ENCODE results near the gene SHC3.

SHC3 gene

DNA sequence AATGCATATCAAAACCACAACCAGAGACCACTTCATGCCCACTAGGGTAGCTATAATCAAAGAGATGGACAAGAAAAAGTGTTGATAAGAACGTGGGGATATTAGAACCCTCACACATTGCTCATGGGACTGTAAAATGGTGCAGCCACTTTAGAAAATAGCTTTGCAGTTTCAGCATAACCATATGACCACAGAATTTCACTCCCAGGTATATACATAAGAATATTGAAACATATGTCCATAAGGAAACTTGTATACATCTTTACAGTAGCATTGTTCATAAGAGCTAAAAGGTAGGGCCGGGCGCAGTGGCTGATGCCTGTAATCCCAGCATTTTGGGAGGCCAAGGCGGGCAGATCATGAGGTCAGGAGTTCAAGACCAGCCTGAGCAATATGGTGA lies 131.0 kb downstream of the SHC3 start:
- H3K4me1 ChIP-seq (ENCODE audit: insufficient read depth, low read length), result no peaks in the 10 kb centered on the region
- H3K36me3 ChIP-seq (ENCODE audit: insufficient read depth, low read length), result peaks cover 15% of the 10 kb centered on the region
- no peak overlapping the region for H3K4me3 ChIP-seq (ENCODE audit: low read length)
- H3K27me3 ChIP-seq (ENCODE audit: insufficient read depth, low read length), result no peaks in the 10 kb centered on the region
- no peak overlapping the region for H2AFZ ChIP-seq (ENCODE audit: low read depth, low read length)
- H3K9me3 ChIP-seq (ENCODE audit: low read length), result no peaks in the 10 kb centered on the region

DNA sequence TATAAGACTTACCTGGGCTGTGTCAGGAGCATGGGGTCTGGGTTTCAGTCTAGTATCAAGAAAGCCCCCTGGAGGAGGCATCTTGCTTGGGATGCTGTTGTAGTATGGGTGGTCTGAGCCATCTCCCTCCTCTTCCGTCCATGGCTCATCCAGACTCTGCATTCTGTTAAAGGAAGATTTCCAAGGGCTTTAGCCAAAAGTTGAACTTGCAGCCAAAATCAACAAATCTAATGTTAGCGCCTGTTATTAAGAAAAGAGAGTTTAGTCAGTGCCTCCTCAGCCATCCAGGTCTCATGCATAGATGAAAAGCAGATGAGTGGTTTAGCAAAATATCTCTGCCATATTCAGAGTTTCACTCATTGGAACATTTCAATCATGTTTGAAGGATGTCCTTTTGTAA lies 131.8 kb downstream of the SHC3 start:
- Histone ChIP-seq H3K4me1 (ENCODE audit: insufficient read depth, low read length) (no peaks in the 10 kb centered on the region), H2AFZ (ENCODE audit: low read depth, low read length) (no peak overlapping the region), H3K4me3 (ENCODE audit: low read length) (no peak overlapping the region), H3K27me3 (ENCODE audit: insufficient read depth, low read length) (no peaks in the 10 kb centered on the region), H3K36me3 (ENCODE audit: insufficient read depth, low read length) (peaks cover 15% of the 10 kb centered on the region), H3K9me3 (ENCODE audit: low read length) (no peaks in the 10 kb centered on the region)

DNA sequence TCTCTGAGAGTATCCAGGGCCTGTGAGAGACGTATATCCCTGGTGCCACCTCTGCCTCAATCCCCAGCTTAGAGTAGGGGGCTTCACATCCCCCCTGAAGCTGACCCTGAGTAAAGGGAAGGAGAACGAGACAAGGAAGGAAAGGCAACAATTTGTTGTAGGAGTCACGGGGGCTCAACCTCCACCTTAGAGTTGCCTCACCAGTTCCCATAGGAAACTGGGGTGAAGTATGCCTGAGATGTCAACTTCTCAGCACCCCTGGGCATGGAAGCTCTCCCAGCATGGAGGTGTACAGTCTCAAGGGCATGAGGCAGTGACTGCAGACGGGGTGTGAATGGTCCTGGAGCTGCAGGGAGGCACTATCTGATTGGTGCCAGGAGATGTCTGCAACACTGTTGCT lies 133.7 kb downstream of the SHC3 start:
- Histone ChIP-seq H3K27me3 (ENCODE audit: insufficient read depth, low read length) (no peaks in the 10 kb centered on the region), H3K4me3 (ENCODE audit: low read length) (no peak overlapping the region), H3K36me3 (ENCODE audit: insufficient read depth, low read length) (peaks cover 15% of the 10 kb centered on the region), H3K9me3 (ENCODE audit: low read length) (no peaks in the 10 kb centered on the region), H3K4me1 (ENCODE audit: insufficient read depth, low read length) (no peaks in the 10 kb centered on the region), H2AFZ (ENCODE audit: low read depth, low read length) (no peak overlapping the region)

DNA sequence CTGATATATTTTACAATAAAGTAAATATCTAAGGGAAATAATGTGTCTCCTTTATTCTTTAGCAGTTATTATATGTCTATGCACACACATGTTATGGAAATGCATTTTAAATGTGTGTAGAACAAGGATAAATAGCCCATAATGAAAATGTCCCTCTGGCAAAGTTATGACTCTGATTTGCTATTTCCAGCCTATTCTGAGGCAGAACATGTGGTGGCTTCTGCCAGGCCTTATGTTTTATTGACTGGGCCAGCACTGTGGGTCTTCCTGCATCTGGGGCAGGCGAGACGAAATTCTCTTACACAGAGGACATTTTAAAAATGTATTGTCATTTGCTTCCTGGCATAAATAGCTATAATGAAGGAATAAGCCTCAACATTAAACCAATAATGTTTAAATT lies 134.5 kb downstream of the SHC3 start:
- no peaks in the 10 kb centered on the region for H3K9me3 ChIP-seq (ENCODE audit: low read length)
- H3K4me3 ChIP-seq (ENCODE audit: low read length), result no peak overlapping the region
- H3K27me3 ChIP-seq (ENCODE audit: insufficient read depth, low read length), result no peaks in the 10 kb centered on the region
- H2AFZ ChIP-seq (ENCODE audit: low read depth, low read length), result no peak overlapping the region
- H3K36me3 ChIP-seq (ENCODE audit: insufficient read depth, low read length), result peaks cover 15% of the 10 kb centered on the region
- H3K4me1 ChIP-seq (ENCODE audit: insufficient read depth, low read length), result no peaks in the 10 kb centered on the region

DNA sequence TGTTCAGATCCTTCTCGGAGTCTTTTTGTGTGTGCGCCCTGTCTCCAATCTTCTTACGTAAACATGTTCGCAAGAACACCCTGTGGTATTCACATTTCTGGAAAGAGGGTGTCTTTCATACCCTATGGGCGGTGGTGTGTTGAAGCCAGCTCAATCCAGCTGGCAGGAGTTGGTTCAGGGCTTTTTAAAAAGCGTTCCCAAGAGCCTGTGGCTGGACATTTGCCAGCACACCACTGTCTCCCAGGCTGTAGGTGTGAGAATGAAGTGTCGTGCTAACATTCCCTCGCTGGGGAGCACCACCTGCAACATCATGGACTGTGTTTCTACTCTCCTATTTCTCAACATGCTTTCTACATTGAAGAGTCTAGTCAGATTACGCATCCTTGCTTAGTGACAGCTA lies 135.6 kb downstream of the SHC3 start:
- H2AFZ ChIP-seq (ENCODE audit: low read depth, low read length), result no peak overlapping the region
- no peaks in the 10 kb centered on the region for H3K27me3 ChIP-seq (ENCODE audit: insufficient read depth, low read length)
- no peaks in the 10 kb centered on the region for H3K9me3 ChIP-seq (ENCODE audit: low read length)
- H3K36me3 ChIP-seq (ENCODE audit: insufficient read depth, low read length), result peaks cover 15% of the 10 kb centered on the region
- H3K4me1 ChIP-seq (ENCODE audit: insufficient read depth, low read length), result no peaks in the 10 kb centered on the region
- no peak overlapping the region for H3K4me3 ChIP-seq (ENCODE audit: low read length)

DNA sequence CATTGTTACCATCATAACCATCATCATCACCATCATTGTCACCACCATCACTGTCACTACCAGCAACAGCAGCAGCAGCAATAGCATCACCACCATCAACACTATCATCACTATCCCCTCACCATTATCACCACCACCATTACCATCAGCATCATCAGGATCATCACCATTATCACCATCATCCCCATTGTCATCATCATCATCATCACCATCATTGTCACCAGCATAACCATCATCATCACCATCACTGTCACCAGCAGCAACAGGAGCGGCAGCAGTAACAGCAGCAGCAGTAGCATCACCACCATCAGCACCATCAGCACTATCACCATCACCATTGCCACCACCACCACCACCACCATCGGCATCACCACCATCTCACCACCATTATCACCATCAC lies 139.0 kb downstream of the SHC3 start:
- H2AFZ ChIP-seq (ENCODE audit: low read depth, low read length), result no peak overlapping the region
- H3K4me3 ChIP-seq (ENCODE audit: low read length), result no peak overlapping the region
- no peaks in the 10 kb centered on the region for H3K36me3 ChIP-seq (ENCODE audit: insufficient read depth, low read length)
- H3K27me3 ChIP-seq (ENCODE audit: insufficient read depth, low read length), result no peaks in the 10 kb centered on the region
- H3K4me1 ChIP-seq (ENCODE audit: insufficient read depth, low read length), result no peaks in the 10 kb centered on the region
- H3K9me3 ChIP-seq (ENCODE audit: low read length), result no peaks in the 10 kb centered on the region

DNA sequence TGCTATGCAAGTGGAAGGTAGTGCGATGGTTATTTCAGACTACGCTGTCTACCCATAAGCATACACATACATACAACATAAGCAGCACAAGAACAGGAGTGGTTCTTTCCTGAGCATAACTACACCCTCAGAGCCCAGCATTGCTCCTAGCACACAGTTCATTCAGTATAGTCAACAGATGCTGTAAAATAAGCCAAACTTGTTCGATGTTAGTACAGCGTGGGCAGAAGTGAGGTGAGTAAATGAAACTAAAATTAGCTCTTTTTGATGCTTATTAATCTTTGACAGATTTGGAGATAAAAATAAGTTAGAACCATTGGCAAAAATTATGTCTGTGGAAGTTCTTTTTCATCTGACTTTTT lies 139.5 kb downstream of the SHC3 start:
- no peaks in the 10 kb centered on the region for H3K36me3 ChIP-seq (ENCODE audit: insufficient read depth, low read length)
- H2AFZ ChIP-seq (ENCODE audit: low read depth, low read length), result no peak overlapping the region

DNA sequence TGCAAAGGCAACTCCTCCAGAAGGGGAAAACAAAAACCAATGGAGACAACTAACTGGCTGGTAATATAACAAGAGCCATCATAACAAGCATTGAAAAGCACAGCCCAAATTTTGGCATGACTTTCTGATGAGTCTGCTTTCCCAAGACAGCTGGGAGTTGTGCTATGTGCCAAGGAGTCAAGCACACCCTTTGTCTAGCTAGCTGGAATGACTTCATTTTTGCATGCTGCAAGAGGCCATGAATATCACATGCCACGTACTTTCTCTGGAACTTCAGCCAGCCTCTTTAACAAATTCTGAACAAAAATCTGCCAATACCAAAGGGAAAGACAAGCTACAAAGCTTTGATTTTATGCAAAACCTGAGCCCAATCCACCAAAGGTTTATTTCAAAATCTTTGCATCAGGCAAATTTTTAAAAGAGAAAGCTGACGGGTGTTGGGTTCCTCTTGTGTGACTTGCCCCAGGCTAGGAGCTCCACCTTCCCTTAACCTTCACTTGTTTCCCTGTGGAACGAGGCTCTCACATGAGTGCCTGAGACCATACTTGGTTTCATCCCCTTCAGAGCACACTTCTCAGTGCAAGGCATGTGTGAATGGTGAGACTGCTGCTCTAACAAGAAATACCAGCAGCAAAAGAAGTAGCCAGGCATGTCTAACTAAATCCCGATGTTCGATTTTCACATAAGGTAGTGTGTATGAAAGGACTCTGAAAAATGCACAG lies 140.1 kb downstream of the SHC3 start:
- Histone ChIP-seq H3K27me3 (ENCODE audit: insufficient read depth, low read length) (no peaks in the 10 kb centered on the region), H2AFZ (ENCODE audit: low read depth, low read length) (no peak overlapping the region), H3K9me3 (ENCODE audit: low read length) (peaks cover 2% of the 10 kb centered on the region), H3K36me3 (ENCODE audit: insufficient read depth, low read length) (peaks cover under 1% of the 10 kb centered on the region), H3K4me3 (ENCODE audit: low read length) (no peak overlapping the region), H3K4me1 (ENCODE audit: insufficient read depth, low read length) (no peaks in the 10 kb centered on the region)

More for the DNA sequence above, 139.5 kb downstream of the SHC3 start:
- peaks cover 2% of the 10 kb centered on the region for H3K9me3 ChIP-seq (ENCODE audit: low read length)
- H3K27me3 ChIP-seq (ENCODE audit: insufficient read depth, low read length), result no peaks in the 10 kb centered on the region
- no peak overlapping the region for H3K4me3 ChIP-seq (ENCODE audit: low read length)
- H3K4me1 ChIP-seq (ENCODE audit: insufficient read depth, low read length), result no peaks in the 10 kb centered on the region

DNA sequence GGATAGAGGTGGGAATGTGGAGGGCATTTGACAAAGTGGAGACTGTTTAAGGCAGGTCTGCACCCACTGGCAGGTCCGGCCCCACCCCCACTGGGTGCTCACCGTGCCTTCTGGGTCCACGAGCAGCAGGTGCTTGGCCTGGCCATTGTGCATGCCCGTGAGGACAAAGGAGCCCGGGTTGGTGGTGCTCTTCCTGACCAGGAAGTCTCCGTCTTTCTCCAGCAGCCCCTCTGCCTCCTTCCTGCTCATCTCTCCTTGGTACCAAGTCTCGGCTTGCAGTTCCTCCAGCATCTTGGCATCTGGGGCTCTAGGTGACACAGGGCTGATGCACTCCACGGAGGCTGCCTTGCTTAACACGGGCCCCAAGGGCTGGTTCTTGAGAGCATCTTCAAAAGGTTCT lies 140.7 kb downstream of the SHC3 start:
- no peaks in the 10 kb centered on the region for H3K27me3 ChIP-seq (ENCODE audit: insufficient read depth, low read length)
- H3K4me1 ChIP-seq (ENCODE audit: insufficient read depth, low read length), result no peaks in the 10 kb centered on the region
- H3K36me3 ChIP-seq (ENCODE audit: insufficient read depth, low read length), result peaks cover 4% of the 10 kb centered on the region
- H3K9me3 ChIP-seq (ENCODE audit: low read length), result peaks cover 2% of the 10 kb centered on the region
- no peak overlapping the region for H3K4me3 ChIP-seq (ENCODE audit: low read length)
- H2AFZ ChIP-seq (ENCODE audit: low read depth, low read length), result no peak overlapping the region

DNA sequence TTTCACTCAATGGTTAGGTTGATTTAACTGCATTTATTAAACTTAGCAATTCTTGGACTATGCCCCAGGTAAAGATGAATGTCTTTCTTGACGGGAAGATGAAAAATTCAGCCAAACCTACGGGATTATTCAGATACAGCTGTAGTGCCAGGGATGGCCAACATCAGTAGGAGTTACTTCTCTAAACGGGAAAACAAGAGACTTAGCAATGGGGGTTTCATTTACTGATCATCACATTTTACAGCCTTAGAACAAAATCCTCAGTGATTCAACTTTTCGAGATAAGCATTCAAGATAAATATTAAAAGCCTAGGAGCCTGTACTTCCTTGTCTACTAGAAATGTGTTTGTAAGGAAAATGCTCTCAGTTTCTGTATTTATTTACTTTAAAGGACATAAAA lies 141.3 kb downstream of the SHC3 start:
- no peaks in the 10 kb centered on the region for H3K4me1 ChIP-seq (ENCODE audit: insufficient read depth, low read length)
- H3K36me3 ChIP-seq (ENCODE audit: insufficient read depth, low read length), result peaks cover 4% of the 10 kb centered on the region
- no peak overlapping the region for H2AFZ ChIP-seq (ENCODE audit: low read depth, low read length)

DNA sequence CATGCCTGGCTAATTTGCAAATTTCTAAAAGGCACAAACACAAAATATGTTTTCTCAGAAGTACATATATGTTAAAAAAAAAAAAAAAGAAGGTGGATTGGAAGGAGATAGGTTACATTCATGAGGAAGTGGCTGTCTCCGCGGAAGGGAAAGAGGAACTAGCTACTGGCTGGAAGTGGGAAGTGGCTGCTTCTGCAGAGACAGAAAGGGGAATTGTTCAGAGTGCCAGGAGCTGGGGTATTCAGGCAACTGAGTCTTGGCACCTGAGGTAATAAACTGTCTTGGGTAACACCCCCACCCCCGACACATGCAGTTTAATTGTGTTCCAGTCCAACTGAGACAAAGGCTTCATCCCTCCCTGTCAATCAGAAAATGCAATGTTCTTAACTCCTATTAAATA lies 141.7 kb downstream of the SHC3 start:
- Histone ChIP-seq H2AFZ (ENCODE audit: low read depth, low read length) (no peak overlapping the region), H3K4me3 (ENCODE audit: low read length) (no peak overlapping the region), H3K9me3 (ENCODE audit: low read length) (peaks cover 3% of the 10 kb centered on the region), H3K4me1 (ENCODE audit: insufficient read depth, low read length) (no peaks in the 10 kb centered on the region), H3K36me3 (ENCODE audit: insufficient read depth, low read length) (peaks cover 4% of the 10 kb centered on the region), H3K27me3 (ENCODE audit: insufficient read depth, low read length) (no peaks in the 10 kb centered on the region)

More for the DNA sequence above, 141.3 kb downstream of the SHC3 start:
- Histone ChIP-seq H3K4me3 (ENCODE audit: low read length) (no peak overlapping the region), H3K9me3 (ENCODE audit: low read length) (peaks cover 2% of the 10 kb centered on the region), H3K27me3 (ENCODE audit: insufficient read depth, low read length) (no peaks in the 10 kb centered on the region)

DNA sequence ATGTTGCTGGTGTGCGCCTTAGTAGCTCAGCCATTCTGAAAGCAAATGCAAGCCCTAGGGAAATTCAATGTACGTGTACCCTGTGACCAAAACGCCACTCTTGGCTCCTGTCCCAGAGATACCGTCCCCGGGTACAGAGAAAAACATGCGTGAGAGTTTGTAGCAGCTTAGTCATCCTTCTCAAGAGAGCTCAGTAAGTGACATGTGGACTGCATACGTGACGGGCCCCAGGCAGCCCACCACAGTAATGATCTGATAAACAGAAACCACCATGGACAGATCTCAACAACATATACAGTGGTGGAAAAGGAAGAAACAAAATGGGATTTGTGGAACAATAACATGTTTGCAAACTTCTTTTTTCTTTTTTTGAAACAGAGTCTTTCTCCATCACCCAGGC lies 142.2 kb downstream of the SHC3 start:
- peaks cover 4% of the 10 kb centered on the region for H3K9me3 ChIP-seq (ENCODE audit: low read length)
- H3K36me3 ChIP-seq (ENCODE audit: insufficient read depth, low read length), result peaks cover 4% of the 10 kb centered on the region
- H3K27me3 ChIP-seq (ENCODE audit: insufficient read depth, low read length), result no peaks in the 10 kb centered on the region
- H3K4me3 ChIP-seq (ENCODE audit: low read length), result no peak overlapping the region
- no peak overlapping the region for H2AFZ ChIP-seq (ENCODE audit: low read depth, low read length)
- H3K4me1 ChIP-seq (ENCODE audit: insufficient read depth, low read length), result no peaks in the 10 kb centered on the region

DNA sequence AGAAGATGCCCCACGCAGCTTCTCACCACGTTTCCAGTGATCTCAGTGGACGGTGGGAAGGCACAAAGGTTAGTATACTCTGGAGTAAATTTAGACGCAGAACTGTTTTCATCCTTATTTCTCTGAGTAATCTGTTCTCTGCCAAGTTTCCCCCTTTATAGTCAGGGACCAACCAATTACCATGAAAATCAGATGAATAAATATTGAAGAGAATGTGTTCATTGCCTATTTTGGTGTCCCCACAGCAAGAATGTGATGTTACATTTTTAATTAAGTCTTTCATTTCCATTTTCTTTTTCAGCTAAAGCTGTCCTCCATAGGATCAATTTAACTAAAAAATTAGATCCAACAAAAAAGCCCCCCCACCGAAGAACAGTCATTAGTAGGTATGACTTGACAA lies 146.0 kb downstream of the SHC3 start:
- peaks cover 4% of the 10 kb centered on the region for H3K36me3 ChIP-seq (ENCODE audit: insufficient read depth, low read length)
- H3K27me3 ChIP-seq (ENCODE audit: insufficient read depth, low read length), result no peaks in the 10 kb centered on the region
- peaks cover 4% of the 10 kb centered on the region for H3K9me3 ChIP-seq (ENCODE audit: low read length)
- no peaks in the 10 kb centered on the region for H3K4me1 ChIP-seq (ENCODE audit: insufficient read depth, low read length)
- no peak overlapping the region for H3K4me3 ChIP-seq (ENCODE audit: low read length)
- H2AFZ ChIP-seq (ENCODE audit: low read depth, low read length), result no peak overlapping the region

DNA sequence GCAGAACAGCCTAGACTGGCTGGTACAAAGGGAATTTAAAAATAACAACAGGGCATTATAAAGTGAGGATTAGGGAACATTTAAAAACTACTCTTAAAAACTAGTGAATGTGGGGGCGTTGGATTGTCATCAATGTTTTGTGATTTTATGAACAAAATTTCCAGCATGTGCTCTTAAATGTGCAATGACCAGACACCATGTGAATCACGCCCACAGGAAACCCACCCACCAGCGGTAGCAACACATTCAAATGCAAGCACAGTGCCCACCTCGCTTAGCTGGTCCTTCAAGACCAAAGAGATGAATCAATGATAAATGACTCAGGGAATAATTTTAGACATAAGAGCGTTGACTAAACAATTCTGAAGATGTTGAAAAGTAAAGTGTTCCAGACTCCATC lies 146.4 kb downstream of the SHC3 start:
- H2AFZ ChIP-seq (ENCODE audit: low read depth, low read length), result no peak overlapping the region
- peaks cover 4% of the 10 kb centered on the region for H3K9me3 ChIP-seq (ENCODE audit: low read length)
- peaks cover 4% of the 10 kb centered on the region for H3K36me3 ChIP-seq (ENCODE audit: insufficient read depth, low read length)
- no peak overlapping the region for H3K4me3 ChIP-seq (ENCODE audit: low read length)
- no peaks in the 10 kb centered on the region for H3K27me3 ChIP-seq (ENCODE audit: insufficient read depth, low read length)
- no peaks in the 10 kb centered on the region for H3K4me1 ChIP-seq (ENCODE audit: insufficient read depth, low read length)

Measured in neuron (in vitro differentiated cells).